CD4-positive, CD25-positive, alpha-beta regulatory T cell (primary cell): Measurements from ENCODE around the gene GOLGA6B. TPM values are rescaled to one million over a fixed set of nuclear protein-coding genes. Genes with fewer than 3 reads are reported as not detected.
A peak's percentile ranks its signal among the peaks of the same experiment; 100 is the strongest.
"Not testable (repeated sequence)": the region's sequence is repeated elsewhere in the genome, so short reads cannot be mapped to it uniquely, and the experiment has no call there.

Experiments
- ATAC-seq, 2 donors: fragments of 150-1000 bp; cut with Tn5 transposase; one replicate each; pipeline ENCODE4 v1.10.0; 2021; ENCODE audit warnings: low read depth in 2 of 2, moderate number of reproducible peaks in 2 of 2, moderate library complexity in 1 of 2
- DNase-seq, 3 donors: peaks; one replicate each; pipeline versions ENCODE4 v3.0.0 to v3.0.0-alpha.2; 2012 to 2022; ENCODE audit warnings: mixed read lengths in 1 of 3
- H3K27ac ChIP-seq: one replicate; pipeline ENCODE4 v1.7.0; 2013; ENCODE audit warnings: mild to moderate bottlenecking, low read length; ENCODE audit not compliant: insufficient read depth, poor library complexity, severe bottlenecking
- H3K27me3 ChIP-seq: one replicate; pipeline ENCODE4 v1.7.0; 2013; ENCODE audit warnings: low read length; ENCODE audit not compliant: control insufficient read depth, insufficient read depth
- H3K36me3 ChIP-seq: one replicate; pipeline ENCODE4 v1.7.0; 2013; ENCODE audit warnings: mild to moderate bottlenecking, low read length, moderate library complexity; ENCODE audit not compliant: control insufficient read depth, insufficient read depth
- H3K4me1 ChIP-seq: 2 replicates; pipeline ENCODE4 v1.7.0; 2013; ENCODE audit warnings: mild to moderate bottlenecking, low read length; ENCODE audit not compliant: insufficient read depth, control insufficient read depth, poor library complexity, severe bottlenecking
- H3K4me3 ChIP-seq: one replicate; pipeline ENCODE4 v1.7.0; 2013; ENCODE audit warnings: low read depth, mild to moderate bottlenecking, low read length, moderate library complexity
- H3K9me3 ChIP-seq, 2 experiments: 1 replicate in 1 of 2; 2 replicates in 1 of 2; pipeline ENCODE4 v1.7.0; 2013; ENCODE audit warnings: low read length in 2 of 2, mild to moderate bottlenecking in 1 of 2, moderate library complexity in 1 of 2; ENCODE audit not compliant: control insufficient read depth in 2 of 2
- H3K27ac Mint-ChIP-seq, 3 donors: one replicate each; pipeline ENCODE4 v1.8.0; 2020 to 2022; ENCODE audit warnings: mild to moderate bottlenecking in 3 of 3, mixed read lengths in 3 of 3, moderate library complexity in 2 of 3
- H3K27me3 Mint-ChIP-seq: one replicate; pipeline ENCODE4 v1.8.0; 2022; ENCODE audit warnings: mild to moderate bottlenecking, mixed read lengths
- H3K36me3 Mint-ChIP-seq: one replicate; pipeline ENCODE4 v1.8.0; 2020; ENCODE audit warnings: mixed read lengths
- H3K4me1 Mint-ChIP-seq, 4 donors: one replicate each; pipeline ENCODE4 v1.8.0; 2020 to 2022; ENCODE audit warnings: mixed read lengths in 4 of 4, mild to moderate bottlenecking in 1 of 4
- H3K4me3 Mint-ChIP-seq, 4 donors: one replicate each; pipeline ENCODE4 v1.8.0; 2020 to 2022; ENCODE audit warnings: mild to moderate bottlenecking in 4 of 4, mixed read lengths in 4 of 4, moderate library complexity in 3 of 4
- H3K9me3 Mint-ChIP-seq, 7 donors: one replicate each; pipeline ENCODE4 v1.8.0; 2020 to 2022; ENCODE audit warnings: mixed read lengths in 7 of 7, mild to moderate bottlenecking in 3 of 7, moderate library complexity in 2 of 7
- polyA plus RNA-seq, 4 donors: library from polyadenylated mRNA; unstranded; fragments of 300-500 nt; fragmentation: Illumina TruSeq; gene quantifications; one replicate each; pipeline ENCODE4 v1.2.3, GENCODE V29; 2021
- total RNA-seq: library from RNA; stranded (reverse); gene quantifications from one replicate; pipeline ENCODE4 v1.2.3, GENCODE V29; 2022

The GOLGA6B gene
- not detected for total RNA-seq
- not detected for polyA plus RNA-seq

- not testable (repeated sequence) for H3K27ac ChIP-seq, H3K4me3 ChIP-seq, H3K9me3 Mint-ChIP-seq, H3K4me1 Mint-ChIP-seq, H3K4me1 ChIP-seq, H3K36me3 ChIP-seq, H3K4me3 Mint-ChIP-seq, H3K27ac Mint-ChIP-seq, H3K36me3 Mint-ChIP-seq, H3K9me3 ChIP-seq, DNase-seq, ATAC-seq, H3K27me3 Mint-ChIP-seq, H3K27me3 ChIP-seq
Measured at GRCh38 chr15:72654397-72654796, at the start of gene GOLGA6B. Gene GOLGA6B (plus strand): TSS chr15:72654697. CDS start chr15:72654738, 41 bp downstream.

- Mint-ChIP-seq H3K4me3 (no peak overlapping the region), H3K36me3 (peaks cover 22% of the 10 kb centered on the region), H3K4me1 (no peaks in the 10 kb centered on the region), H3K27me3 (no peaks in the 10 kb centered on the region), H3K9me3 (no peaks in the 10 kb centered on the region), H3K27ac (no peak overlapping the region)
- no peak for ATAC-seq
- Histone ChIP-seq H3K27ac (no peak overlapping the region), H3K9me3 (no peaks in the 10 kb centered on the region), H3K4me3 (no peak overlapping the region), H3K36me3 (no peaks in the 10 kb centered on the region), H3K4me1 (no peaks in the 10 kb centered on the region), H3K27me3 (no peaks in the 10 kb centered on the region)
- no peak for DNase-seq
Measured at GRCh38 chr15:72604794-72605193, 49.7 kb upstream of the GOLGA6B start.

- peaks cover 22% of the 10 kb centered on the region for H3K36me3 Mint-ChIP-seq
- not testable (repeated sequence) for H3K27me3 Mint-ChIP-seq, H3K9me3 Mint-ChIP-seq, ATAC-seq, H3K27ac Mint-ChIP-seq, H3K4me1 ChIP-seq, H3K4me3 Mint-ChIP-seq, DNase-seq, H3K9me3 ChIP-seq, H3K4me1 Mint-ChIP-seq, H3K27me3 ChIP-seq, H3K36me3 ChIP-seq, H3K27ac ChIP-seq, H3K4me3 ChIP-seq
Measured at GRCh38 chr15:72608084-72608483, 46.4 kb upstream of the GOLGA6B start.

- Mint-ChIP-seq H3K4me1 (no peaks in the 10 kb centered on the region), H3K27ac (no peak overlapping the region), H3K27me3 (no peaks in the 10 kb centered on the region), H3K4me3 (no peak overlapping the region), H3K36me3 (peaks cover 22% of the 10 kb centered on the region), H3K9me3 (no peaks in the 10 kb centered on the region)
- Histone ChIP-seq H3K36me3 (no peaks in the 10 kb centered on the region), H3K9me3 (no peaks in the 10 kb centered on the region), H3K27me3 (no peaks in the 10 kb centered on the region), H3K4me1 (no peaks in the 10 kb centered on the region), H3K27ac (no peak overlapping the region), H3K4me3 (no peak overlapping the region)
- ATAC-seq (no peak), DNase-seq (no peak)
Measured at GRCh38 chr15:72609862-72610261, 44.6 kb upstream of the GOLGA6B start.

- not testable (repeated sequence) for H3K4me3 Mint-ChIP-seq, H3K27ac ChIP-seq, H3K9me3 Mint-ChIP-seq, H3K36me3 ChIP-seq, H3K4me1 ChIP-seq, H3K4me1 Mint-ChIP-seq, H3K27me3 ChIP-seq, H3K27me3 Mint-ChIP-seq, H3K4me3 ChIP-seq, H3K9me3 ChIP-seq, DNase-seq, ATAC-seq
- H3K36me3 Mint-ChIP-seq: peaks cover 12% of the 10 kb centered on the region
- peak overlapping the region in 1 of 3 donors; percentile 14 for H3K27ac Mint-ChIP-seq
Measured at GRCh38 chr15:72612324-72612723, 42.2 kb upstream of the GOLGA6B start.

- no peaks in the 10 kb centered on the region for H3K4me1 ChIP-seq
- peaks cover 0 to 5% (median 0%) of the 10 kb centered on the region in 4 donors for H3K4me1 Mint-ChIP-seq
- H3K9me3 Mint-ChIP-seq: peaks cover 0 to 1% (median 0%) of the 10 kb centered on the region in 7 donors
- H3K4me3 ChIP-seq: no peak overlapping the region
- H3K27me3 ChIP-seq: no peaks in the 10 kb centered on the region
- DNase-seq (no peak), ATAC-seq (no peak)
- H3K9me3 ChIP-seq: no peaks in the 10 kb centered on the region
- no peaks in the 10 kb centered on the region for H3K36me3 Mint-ChIP-seq
- no peak overlapping the region for H3K27ac Mint-ChIP-seq
- peaks cover 4% of the 10 kb centered on the region for H3K27me3 Mint-ChIP-seq
- H3K36me3 ChIP-seq: no peaks in the 10 kb centered on the region
- no peak overlapping the region for H3K27ac ChIP-seq
- H3K4me3 Mint-ChIP-seq: no peak overlapping the region
Measured at GRCh38 chr15:72614810-72615532, 39.5 kb upstream of the GOLGA6B start.

- not testable (repeated sequence) for H3K27me3 ChIP-seq, H3K4me3 Mint-ChIP-seq, H3K27ac Mint-ChIP-seq, H3K36me3 Mint-ChIP-seq, H3K4me3 ChIP-seq, H3K4me1 Mint-ChIP-seq, H3K4me1 ChIP-seq, H3K9me3 ChIP-seq, H3K27me3 Mint-ChIP-seq, H3K27ac ChIP-seq, H3K36me3 ChIP-seq, H3K9me3 Mint-ChIP-seq
- DNase-seq (peak in 1 of 3 donors; percentile 42), ATAC-seq (peak in 1 of 2 donors; percentile 31)
Measured at GRCh38 chr15:72615533-72616233, 38.8 kb upstream of the GOLGA6B start.
